ENCODE data around the gene DSP.

GRCh38 chr6:7589221-7589620 lies 47.8 kb downstream of the DSP start:
- no peak for TF ChIP-seq CTCF (IDR thresholded peaks at IDR 0.05)
- TF ChIP-seq POLR2A (IDR thresholded peaks at IDR 0.05) = no peak
